K562 (cell line): ENCODE results near the gene TLE4. TPM values are rescaled to one million over a fixed set of nuclear protein-coding genes. Genes with fewer than 3 reads are reported as not detected.

ENCODE experiments used
- ATAC-seq: fragments of 200-7000 bp; cut with Tn5 transposase; 3 replicates; pipeline ENCODE4 v1.9.1; 2020; ENCODE audit warnings: moderate library complexity
- BruUV-seq: library from RNA; stranded (reverse); fragments of 400-500 nt; replicated peaks from 2 replicates; lab custom pipeline; 2021; lab: Mats Ljungman, UMichigan
- CTCF ChIA-PET: fragments of 300-600 bp; formaldehyde crosslinking; extraction: SDS; loops from one replicate; lab custom pipeline; 2021; ENCODE audit warnings: low intra/inter-chr PET ratio; lab: Yijun Ruan, JAX
- POLR2A ChIA-PET: fragments of 300-600, 350-650 bp; sonication (Branson Sonifier 250); formaldehyde crosslinking; extraction: SDS; loops from one replicate; lab custom pipeline; 2021; ENCODE audit warnings: antibody characterized with exemption, inconsistent platforms; lab: Yijun Ruan, JAX
- DNase-seq, 4 experiments: peaks; one replicate each; pipeline versions ENCODE4 v3.0.0 to v3.0.0-alpha.2; 2011 to 2018; ENCODE audit warnings: low spot score in 3 of 4, mixed read lengths in 3 of 4; ENCODE audit errors: extremely low read depth in 1 of 4
- FAIRE-seq: peaks from 2 replicates; lab custom pipeline; 2011; peaks lifted over from hg19 to GRCh38; lab: Jason Lieb, UNC
- H2AFZ ChIP-seq: 2 replicates; pipeline ENCODE4 v1.6.0; 2011; ENCODE audit warnings: low read depth, low read length, control low read depth, inconsistent platforms
- H3K27ac ChIP-seq: fragments of 200-600 bp; 3 replicates; pipeline ENCODE4 v1.8.0; 2011; ENCODE audit warnings: low read depth, mild to moderate bottlenecking, control low read depth, inconsistent platforms, low read length, moderate library complexity, mixed read lengths; ENCODE audit errors: extremely low read depth
- H3K27me3 ChIP-seq, 2 experiments: fragments of 300-600 bp in 1 of 2; 2 replicates in 1 of 2; 3 replicates in 1 of 2; pipeline versions ENCODE4 v1.6.0 to v1.8.0; 2011; ENCODE audit warnings: inconsistent platforms in 2 of 2, low read length in 2 of 2, mild to moderate bottlenecking in 1 of 2, mixed read lengths in 1 of 2, moderate library complexity in 1 of 2; ENCODE audit not compliant: control insufficient read depth in 2 of 2, insufficient read depth in 2 of 2
- H3K36me3 ChIP-seq: fragments of 300-600 bp; 3 replicates; pipeline ENCODE4 v1.8.0; 2011; ENCODE audit warnings: mild to moderate bottlenecking, low read length, inconsistent platforms; ENCODE audit not compliant: control insufficient read depth, insufficient read depth
- H3K4me1 ChIP-seq, 2 experiments: fragments of 200-600 bp in 1 of 2; replicated peaks in 1 of 2; 2 replicates in 1 of 2; 3 replicates in 1 of 2; pipeline versions ENCODE4 v1.5.1 to v1.8.0; 2011; ENCODE audit warnings: inconsistent platforms in 2 of 2, low read length in 2 of 2, mild to moderate bottlenecking in 1 of 2, mixed read lengths in 1 of 2, moderate library complexity in 1 of 2; ENCODE audit not compliant: control insufficient read depth in 2 of 2, insufficient read depth in 2 of 2
- H3K4me2 ChIP-seq: 2 replicates; pipeline ENCODE4 v1.6.1; 2011; ENCODE audit warnings: low read length, control low read depth, inconsistent platforms, mixed read lengths; ENCODE audit not compliant: insufficient read depth
- H3K4me3 ChIP-seq: fragments of 200-600 bp; sonication (generic), shearing (Covaris generic); 2 replicates; pipeline ENCODE4 v1.5.1; 2016; ENCODE audit warnings: control low read depth, inconsistent platforms
- H3K79me2 ChIP-seq: fragments of 200-600 bp; 3 replicates; pipeline ENCODE4 v1.8.0; 2011; ENCODE audit warnings: low read length, inconsistent platforms; ENCODE audit not compliant: control insufficient read depth, insufficient read depth
- H3K9ac ChIP-seq, 2 experiments: 2 replicates each; pipeline versions ENCODE4 v1.6.0 to v1.6.1; 2011; ENCODE audit warnings: low read depth in 2 of 2, low read length in 2 of 2, control low read depth in 1 of 2, inconsistent platforms in 1 of 2, mild to moderate bottlenecking in 1 of 2, mixed read lengths in 1 of 2; ENCODE audit not compliant: insufficient read depth in 1 of 2
- H3K9me1 ChIP-seq: one replicate; pipeline ENCODE4 v1.6.0; 2011; ENCODE audit warnings: inconsistent platforms, mild to moderate bottlenecking, low read length, moderate library complexity; ENCODE audit not compliant: control insufficient read depth, insufficient read depth
- H3K9me3 ChIP-seq: replicated peaks from 2 replicates; pipeline ENCODE4 v1.5.1; 2011; ENCODE audit warnings: low read depth, low read length, inconsistent platforms; ENCODE audit not compliant: control insufficient read depth, insufficient read depth
- H4K20me1 ChIP-seq: replicated peaks from 2 replicates; pipeline ENCODE4 v1.6.1; 2011; ENCODE audit warnings: low read length, inconsistent platforms, mixed read lengths; ENCODE audit not compliant: control insufficient read depth, insufficient read depth
- ASH1L ChIP-seq: fragments of 450-650 bp; IDR thresholded peaks from 2 replicates; pipeline ENCODE4 v1.6.1; 2018; ENCODE audit warnings: borderline replicate concordance, mild to moderate bottlenecking, low read depth; ENCODE audit not compliant: partially characterized antibody
- HEY1 ChIP-seq: fragments of 250-450 bp; sonication (Bioruptor Pico); IDR thresholded peaks from 2 replicates; pipeline ENCODE4 v1.5.0; 2020; ENCODE audit warnings: mild to moderate bottlenecking, moderate library complexity, borderline replicate concordance
- MEF2A ChIP-seq: IDR thresholded peaks from 2 replicates; pipeline ENCODE4 v1.6.1; 2011; ENCODE audit warnings: low read depth, mild to moderate bottlenecking, low read length, moderate library complexity; ENCODE audit not compliant: control insufficient read depth
- MYC ChIP-seq, 2 experiments: fragments of 250-450 bp in 1 of 2; sonication (Bioruptor Pico) in 1 of 2; IDR thresholded peaks; 2 replicates each; pipeline versions ENCODE4 v1.5.1 to v1.6.1; 2012 to 2021; ENCODE audit warnings: low read depth in 2 of 2, borderline replicate concordance in 1 of 2, improper control_type of control experiment in 1 of 2, low read length in 1 of 2, mild to moderate bottlenecking in 1 of 2, moderate library complexity in 1 of 2
- POLR3G ChIP-seq: IDR thresholded peaks from 2 replicates; pipeline ENCODE4 v1.6.1; 2011; ENCODE audit not compliant: insufficient read length, insufficient replicate concordance; ENCODE audit errors: extremely low read depth
- ZNF408 ChIP-seq: fragments of 250-450 bp; sonication (Bioruptor Pico); IDR thresholded peaks from 2 replicates; pipeline ENCODE4 v1.4.0; 2020; ENCODE audit warnings: low read depth, mild to moderate bottlenecking, moderate library complexity
- ZNF766 ChIP-seq: fragments of 200-800 bp; sonication (Bioruptor generic); conservative IDR thresholded peaks from 2 replicates; pipeline ENCODE4 v1.6.1; 2016; ENCODE audit warnings: missing genetic modification characterization, missing compliant biosample characterization
- WGBS: fragments of 100-300 bp; shearing (Covaris generic); methylation state at CpG from one replicate; pipeline ENCODE4 v1.1.6; 2016; ENCODE audit warnings: low coverage, mixed read lengths; ENCODE audit not compliant: insufficient coverage; ENCODE audit errors: missing lambda C conversion rate; 5-methylcytosine and 5-hydroxymethylcytosine counted together
- in situ Hi-C: fragments of 300-500 bp; cut with MboI; formaldehyde crosslinking; loops from 4 replicates; pipeline ENCODE4 v1.15.0; 2018; ENCODE audit warnings: inconsistent platforms, mixed read lengths
- intact Hi-C: fragments of 100-400 bp; cut with micrococcal nuclease; formaldehyde crosslinking; loops from 2 replicates; pipeline ENCODE4 v1.14.2; 2022
- polyA plus RNA-seq, 8 experiments: library from polyadenylated mRNA; depleted of rRNA in 4 of 8; stranded (reverse) in 5 of 8; unstranded in 3 of 8; fragments of >200 nt; fragmentation: Nextera tagmentation in 2 of 8; fragmentation: Illumina TruSeq in 1 of 8; extraction: Ambion mirVana in 2 of 8; extraction: Trizol in 1 of 8; gene quantifications; 2 replicates each; pipeline versions ENCODE4 v1.2.1 to v1.2.3, GENCODE V29; 2011 to 2014; ENCODE audit warnings: inconsistent platforms in 1 of 8, missing spikeins in 1 of 8
- total RNA-seq, 7 experiments: library from RNA; depleted of rRNA in 6 of 7; stranded (reverse); fragments of >200 nt in 6 of 7; fragmentation: Illumina TruSeq in 2 of 7; extraction: Trizol in 2 of 7; gene quantifications; 2 replicates each; pipeline versions ENCODE4 v1.2.1 to v1.2.3, GENCODE V29; 2011 to 2021; ENCODE audit warnings: low replicate concordance in 1 of 7
- TF ChIP-seq, protein P1 (sequence below): fragments of 200-400 bp; formaldehyde crosslinking; IDR thresholded peaks from 2 replicates; pipeline ENCODE4 v1.6.1; 2017; ENCODE audit warnings: mild to moderate bottlenecking, low read depth, low read length, moderate library complexity
- TF ChIP-seq, protein P2 (sequence below): fragments of 450-650 bp; IDR thresholded peaks from 2 replicates; pipeline ENCODE4 v1.6.1; 2016; ENCODE audit warnings: low read depth

Gene TLE4
- total and polyA plus RNA-seq, 9 of the 15 experiments (the other 6 are each of a cell fraction or from before 2014, with no cell fraction given): 1.1 to 8.8 (median 5.7) TPM

DNA sequence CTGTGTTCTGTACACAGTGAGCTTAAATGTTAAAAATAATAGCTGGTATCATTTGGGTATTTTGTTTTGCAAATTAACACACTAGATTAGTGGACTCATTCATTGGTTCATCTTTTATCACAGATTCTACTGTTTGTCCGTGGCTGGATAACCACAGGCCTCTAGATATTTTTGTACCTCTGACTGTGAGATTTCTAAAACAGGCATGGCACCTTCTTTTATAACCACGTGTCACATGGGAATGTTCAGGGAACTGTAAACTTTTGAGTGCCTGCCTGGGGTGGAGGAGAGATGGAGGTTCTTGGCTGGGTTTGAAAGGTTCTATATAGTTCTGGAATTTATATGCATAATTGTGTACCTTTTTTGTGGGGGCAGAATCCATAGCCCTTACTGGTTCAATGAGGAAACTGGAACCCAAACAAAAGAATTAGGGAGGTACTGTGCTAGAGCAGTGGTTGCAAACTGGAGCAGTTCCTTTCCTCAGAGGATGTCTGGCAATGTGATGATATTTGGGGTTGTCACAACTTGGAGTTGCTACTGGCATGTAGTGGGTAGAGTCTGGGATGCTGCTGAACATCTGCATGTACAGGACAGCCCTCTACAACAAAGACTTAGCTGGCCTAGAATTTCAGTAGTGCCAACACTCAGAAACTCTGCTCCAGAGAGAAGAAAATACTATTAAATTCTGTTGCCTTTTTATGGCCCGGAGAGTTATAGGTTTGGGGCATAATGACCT lies 16.9 kb downstream of the TLE4 start (continued):
- TF ChIP-seq, protein P1, sequence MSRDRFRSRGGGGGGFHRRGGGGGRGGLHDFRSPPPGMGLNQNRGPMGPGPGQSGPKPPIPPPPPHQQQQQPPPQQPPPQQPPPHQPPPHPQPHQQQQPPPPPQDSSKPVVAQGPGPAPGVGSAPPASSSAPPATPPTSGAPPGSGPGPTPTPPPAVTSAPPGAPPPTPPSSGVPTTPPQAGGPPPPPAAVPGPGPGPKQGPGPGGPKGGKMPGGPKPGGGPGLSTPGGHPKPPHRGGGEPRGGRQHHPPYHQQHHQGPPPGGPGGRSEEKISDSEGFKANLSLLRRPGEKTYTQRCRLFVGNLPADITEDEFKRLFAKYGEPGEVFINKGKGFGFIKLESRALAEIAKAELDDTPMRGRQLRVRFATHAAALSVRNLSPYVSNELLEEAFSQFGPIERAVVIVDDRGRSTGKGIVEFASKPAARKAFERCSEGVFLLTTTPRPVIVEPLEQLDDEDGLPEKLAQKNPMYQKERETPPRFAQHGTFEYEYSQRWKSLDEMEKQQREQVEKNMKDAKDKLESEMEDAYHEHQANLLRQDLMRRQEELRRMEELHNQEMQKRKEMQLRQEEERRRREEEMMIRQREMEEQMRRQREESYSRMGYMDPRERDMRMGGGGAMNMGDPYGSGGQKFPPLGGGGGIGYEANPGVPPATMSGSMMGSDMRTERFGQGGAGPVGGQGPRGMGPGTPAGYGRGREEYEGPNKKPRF: no peak
- TF ChIP-seq ZNF408 (CRISPR knock-in tag) (no peak), POLR3G (no peak), MEF2A (no peak)
- TF ChIP-seq, all 486 proteins: peak for 0

DNA sequence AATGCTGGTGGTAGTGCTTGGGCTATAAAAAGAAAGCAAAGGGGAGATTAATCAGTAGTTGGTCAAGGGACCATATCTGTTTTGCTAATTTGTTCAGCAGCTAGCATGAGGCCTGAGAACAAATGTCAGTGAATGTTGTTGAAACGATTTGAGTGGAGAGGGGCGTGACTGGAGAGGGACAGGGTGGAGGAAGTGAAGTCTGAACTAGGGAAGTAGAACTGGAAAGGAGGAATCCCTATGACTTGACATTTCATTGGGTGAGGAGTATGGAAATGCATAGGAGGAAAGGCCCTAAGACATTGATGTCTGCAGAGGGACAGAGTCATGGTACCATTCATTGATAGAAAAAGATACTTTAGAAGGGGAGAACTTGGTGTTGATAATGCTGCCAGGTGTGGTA lies 19.7 kb downstream of the TLE4 start:
- WGBS: 29% methylated on average over 2 of the region's 2 CpGs
- in situ Hi-C loops: no loop called here
- no peak for TF ChIP-seq MYC (IDR thresholded peaks at IDR 0.05; ENCODE audit: low read depth, low read length)
- TF ChIP-seq MYC (CRISPR knock-in tag; IDR thresholded peaks at IDR 0.05; ENCODE audit: borderline replicate concordance, low read depth): no peak
- TF ChIP-seq, protein P2, sequence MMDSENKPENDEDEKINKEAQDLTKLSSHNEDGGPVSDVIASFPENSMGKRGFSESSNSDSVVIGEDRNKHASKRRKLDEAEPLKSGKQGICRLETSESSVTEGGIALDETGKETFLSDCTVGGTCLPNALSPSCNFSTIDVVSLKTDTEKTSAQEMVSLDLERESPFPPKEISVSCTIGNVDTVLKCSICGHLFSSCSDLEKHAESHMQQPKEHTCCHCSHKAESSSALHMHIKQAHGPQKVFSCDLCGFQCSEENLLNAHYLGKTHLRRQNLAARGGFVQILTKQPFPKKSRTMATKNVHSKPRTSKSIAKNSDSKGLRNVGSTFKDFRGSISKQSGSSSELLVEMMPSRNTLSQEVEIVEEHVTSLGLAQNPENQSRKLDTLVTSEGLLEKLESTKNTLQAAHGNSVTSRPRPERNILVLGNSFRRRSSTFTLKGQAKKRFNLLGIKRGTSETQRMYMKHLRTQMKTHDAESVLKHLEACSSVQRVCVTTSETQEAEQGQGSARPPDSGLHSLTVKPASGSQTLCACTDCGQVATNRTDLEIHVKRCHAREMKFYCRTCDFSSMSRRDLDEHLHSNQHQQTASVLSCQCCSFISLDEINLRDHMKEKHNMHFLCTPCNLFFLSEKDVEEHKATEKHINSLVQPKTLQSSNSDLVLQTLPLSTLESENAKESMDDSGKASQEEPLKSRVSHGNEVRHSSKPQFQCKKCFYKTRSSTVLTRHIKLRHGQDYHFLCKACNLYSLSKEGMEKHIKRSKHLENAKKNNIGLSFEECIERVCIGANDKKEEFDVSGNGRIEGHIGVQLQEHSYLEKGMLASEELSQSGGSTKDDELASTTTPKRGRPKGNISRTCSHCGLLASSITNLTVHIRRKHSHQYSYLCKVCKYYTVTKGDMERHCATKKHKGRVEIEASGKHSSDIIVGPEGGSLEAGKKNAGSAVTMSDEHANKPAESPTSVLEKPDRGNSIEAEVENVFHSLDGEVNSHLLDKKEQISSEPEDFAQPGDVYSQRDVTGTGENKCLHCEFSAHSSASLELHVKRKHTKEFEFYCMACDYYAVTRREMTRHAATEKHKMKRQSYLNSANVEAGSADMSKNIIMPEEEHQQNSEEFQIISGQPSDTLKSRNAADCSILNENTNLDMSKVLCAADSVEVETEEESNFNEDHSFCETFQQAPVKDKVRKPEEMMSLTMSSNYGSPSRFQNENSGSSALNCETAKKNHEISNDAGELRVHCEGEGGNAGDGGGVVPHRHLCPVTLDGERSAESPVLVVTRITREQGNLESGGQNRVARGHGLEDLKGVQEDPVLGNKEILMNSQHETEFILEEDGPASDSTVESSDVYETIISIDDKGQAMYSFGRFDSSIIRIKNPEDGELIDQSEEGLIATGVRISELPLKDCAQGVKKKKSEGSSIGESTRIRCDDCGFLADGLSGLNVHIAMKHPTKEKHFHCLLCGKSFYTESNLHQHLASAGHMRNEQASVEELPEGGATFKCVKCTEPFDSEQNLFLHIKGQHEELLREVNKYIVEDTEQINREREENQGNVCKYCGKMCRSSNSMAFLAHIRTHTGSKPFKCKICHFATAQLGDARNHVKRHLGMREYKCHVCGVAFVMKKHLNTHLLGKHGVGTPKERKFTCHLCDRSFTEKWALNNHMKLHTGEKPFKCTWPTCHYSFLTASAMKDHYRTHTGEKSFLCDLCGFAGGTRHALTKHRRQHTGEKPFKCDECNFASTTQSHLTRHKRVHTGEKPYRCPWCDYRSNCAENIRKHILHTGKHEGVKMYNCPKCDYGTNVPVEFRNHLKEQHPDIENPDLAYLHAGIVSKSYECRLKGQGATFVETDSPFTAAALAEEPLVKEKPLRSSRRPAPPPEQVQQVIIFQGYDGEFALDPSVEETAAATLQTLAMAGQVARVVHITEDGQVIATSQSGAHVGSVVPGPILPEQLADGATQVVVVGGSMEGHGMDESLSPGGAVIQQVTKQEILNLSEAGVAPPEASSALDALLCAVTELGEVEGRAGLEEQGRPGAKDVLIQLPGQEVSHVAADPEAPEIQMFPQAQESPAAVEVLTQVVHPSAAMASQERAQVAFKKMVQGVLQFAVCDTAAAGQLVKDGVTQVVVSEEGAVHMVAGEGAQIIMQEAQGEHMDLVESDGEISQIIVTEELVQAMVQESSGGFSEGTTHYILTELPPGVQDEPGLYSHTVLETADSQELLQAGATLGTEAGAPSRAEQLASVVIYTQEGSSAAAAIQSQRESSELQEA: no peak
- no peak for TF ChIP-seq ZNF766 (CRISPR knock-in tag)
- no peak for TF ChIP-seq HEY1 (CRISPR knock-in tag)
- no peak for TF ChIP-seq ASH1L

More for the DNA sequence above, 19.7 kb downstream of the TLE4 start:
- CTCF ChIA-PET: no interaction called here
- Histone ChIP-seq H3K27ac (no peak overlapping the region), H3K9ac (no peak overlapping the region), H3K9me1 (no peaks in the 10 kb centered on the region), H3K4me3 (no peak overlapping the region), H3K9me3 (no peaks in the 10 kb centered on the region), H3K36me3 (no peaks in the 10 kb centered on the region), H3K27me3 (no peaks in the 10 kb centered on the region), H4K20me1 (no peaks in the 10 kb centered on the region), H3K79me2 (no peaks in the 10 kb centered on the region), H3K4me2 (no peak overlapping the region), H2AFZ (no peak overlapping the region), H3K4me1 (no peaks in the 10 kb centered on the region)
- DNase-seq (no peak), FAIRE-seq (no peak), ATAC-seq (no peak)
- intact Hi-C loops: no loop called here
- no TSS peak for BruUV-seq
- POLR2A ChIA-PET: no interaction called here
